A673 (cell line): ENCODE results near the gene COPA. TPM values are rescaled to one million over a fixed set of nuclear protein-coding genes. Genes with fewer than 3 reads are reported as not detected.

Experiments
- BruUV-seq: library from RNA; stranded (reverse); fragments of 400-500 nt; replicated peaks from 2 replicates; lab custom pipeline; 2021; lab: Mats Ljungman, UMichigan
- CTCF ChIA-PET: fragments of 300-600 bp; sonication (Branson Sonifier 250); formaldehyde crosslinking; loops from one replicate; lab custom pipeline; 2022; ENCODE audit warnings: antibody characterized with exemption; lab: Charles Lee
- POLR2A ChIA-PET: fragments of 300-600 bp; sonication (Branson Sonifier 250); formaldehyde crosslinking; loops from one replicate; lab custom pipeline; 2022; ENCODE audit warnings: antibody characterized with exemption; ENCODE audit not compliant: low non-redundant PET; lab: Charles Lee
- DNase-seq: peaks from one replicate; pipeline ENCODE4 v3.0.0-alpha.2; 2015; ENCODE audit warnings: low spot score
- H3K27ac ChIP-seq: fragments of 200-600 bp; sonication (generic); 2 replicates; pipeline ENCODE4 v1.5.1; 2016; ENCODE audit warnings: mixed run types, low read depth, mild to moderate bottlenecking, mixed read lengths, antibody characterized with exemption, low read length; ENCODE audit not compliant: poor library complexity, severe bottlenecking
- H3K27me3 ChIP-seq: fragments of 200-600 bp; sonication (generic); replicated peaks from 2 replicates; pipeline ENCODE4 v1.6.1; 2017; ENCODE audit warnings: mixed run types, low read depth, mild to moderate bottlenecking, mixed read lengths, antibody characterized with exemption, low read length; ENCODE audit not compliant: insufficient read depth, poor library complexity
- H3K36me3 ChIP-seq: fragments of 200-600 bp; sonication (generic); 2 replicates; pipeline ENCODE4 v1.6.1; 2016; ENCODE audit warnings: mixed run types, mild to moderate bottlenecking, mixed read lengths, antibody characterized with exemption, low read length; ENCODE audit not compliant: insufficient read depth, poor library complexity, severe bottlenecking
- H3K4me1 ChIP-seq: fragments of 200-600 bp; sonication (generic); 2 replicates; pipeline ENCODE4 v1.6.1; 2017; ENCODE audit warnings: mixed run types, mild to moderate bottlenecking, mixed read lengths, antibody characterized with exemption, low read length; ENCODE audit not compliant: insufficient read depth, poor library complexity, severe bottlenecking
- H3K4me3 ChIP-seq: fragments of 200-600 bp; sonication (generic); 2 replicates; pipeline ENCODE4 v1.5.1; 2016; ENCODE audit warnings: low read depth, mixed run types, mild to moderate bottlenecking, mixed read lengths, low read length; ENCODE audit not compliant: poor library complexity, severe bottlenecking
- H3K9me3 ChIP-seq: fragments of 200-600 bp; sonication (generic); 2 replicates; pipeline ENCODE4 v1.6.1; 2016; ENCODE audit warnings: mixed run types, low read depth, mild to moderate bottlenecking, mixed read lengths, antibody characterized with exemption, low read length; ENCODE audit not compliant: poor library complexity, severe bottlenecking
- EZH2 ChIP-seq: fragments of 200-600 bp; sonication (generic); IDR thresholded peaks from 2 replicates; pipeline ENCODE4 v1.6.1; 2017; ENCODE audit warnings: borderline replicate concordance, low read depth, mild to moderate bottlenecking, mixed read lengths, antibody characterized with exemption, low read length; ENCODE audit not compliant: poor library complexity, severe bottlenecking
- intact Hi-C: fragments of 100-400 bp; cut with micrococcal nuclease; formaldehyde crosslinking; loops from one replicate; pipeline ENCODE4 v1.10.0; 2022; ENCODE audit not compliant: unreplicated experiment
- total RNA-seq: library from RNA; stranded (reverse); gene quantifications from 2 replicates; pipeline ENCODE4 v1.2.3, GENCODE V29; 2021
- TF ChIP-seq, protein P1 (sequence below): fragments of 300-800, 200-600 bp; sonication (generic); conservative IDR thresholded peaks from 2 replicates; pipeline ENCODE4 v1.5.1; 2017; ENCODE audit warnings: low read depth, mild to moderate bottlenecking, antibody characterized with exemption, low read length, moderate library complexity, mixed read lengths

COPA gene
- total RNA-seq, 1 experiment from 2014 or later, result 134 TPM

DNA sequence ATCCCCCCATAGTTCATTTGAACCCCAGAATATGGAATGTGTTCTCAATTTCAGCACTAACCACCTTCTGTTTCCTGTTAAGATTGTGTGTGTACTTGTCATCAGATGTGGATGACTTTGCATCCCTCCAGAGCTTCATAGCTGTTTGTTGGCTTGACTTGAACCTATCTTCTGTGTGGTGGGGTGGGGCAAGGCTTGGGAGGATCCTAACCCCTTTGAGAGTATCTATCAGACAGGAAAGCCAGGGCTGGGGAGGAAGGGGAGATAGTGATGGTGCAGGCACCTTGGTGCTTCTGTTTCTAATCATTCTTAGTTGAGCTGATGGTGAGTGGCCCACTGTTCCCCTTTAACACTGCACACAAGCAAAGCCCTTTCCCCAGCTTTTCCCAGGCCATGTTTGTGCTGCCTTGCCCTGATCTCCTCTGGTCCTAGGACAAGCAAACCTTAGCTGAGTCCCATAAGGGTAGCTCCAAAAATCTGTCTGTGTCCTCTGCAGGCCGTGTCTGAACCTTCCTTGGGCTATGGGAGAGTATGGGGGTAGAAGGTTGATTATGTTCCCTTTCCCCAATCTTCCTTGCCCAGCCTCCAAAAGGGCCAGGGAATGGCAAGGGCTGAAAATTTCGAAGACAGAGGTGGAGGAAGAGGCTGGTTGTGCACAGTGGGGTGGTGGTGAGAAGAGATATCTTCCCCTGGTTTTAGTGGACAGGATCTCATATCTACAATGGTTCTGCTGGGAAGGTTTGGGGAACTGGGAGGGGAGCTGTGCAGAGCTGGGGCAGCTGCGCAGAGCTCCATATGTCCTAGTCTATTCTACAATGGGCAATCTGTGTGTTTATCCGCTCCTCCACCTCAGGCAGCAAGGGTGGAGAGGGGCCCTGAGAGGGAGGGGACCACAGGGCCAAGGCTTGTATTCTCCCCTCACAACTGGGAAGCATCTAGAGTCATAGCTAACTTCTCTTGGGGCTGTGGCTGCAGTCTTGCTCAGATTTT, 25.2 kb upstream of the COPA start:
- Histone ChIP-seq H3K4me1 (peaks cover 7% of the 10 kb centered on the region), H3K9me3 (no peaks in the 10 kb centered on the region), H3K27ac (no peak overlapping the region), H3K36me3 (no peaks in the 10 kb centered on the region), H3K4me3 (no peak overlapping the region), H3K27me3 (no peaks in the 10 kb centered on the region)
- intact Hi-C loops, result no loop called here
- no TSS peak for BruUV-seq
- no peak for TF ChIP-seq EZH2
- TF ChIP-seq, protein P1, sequence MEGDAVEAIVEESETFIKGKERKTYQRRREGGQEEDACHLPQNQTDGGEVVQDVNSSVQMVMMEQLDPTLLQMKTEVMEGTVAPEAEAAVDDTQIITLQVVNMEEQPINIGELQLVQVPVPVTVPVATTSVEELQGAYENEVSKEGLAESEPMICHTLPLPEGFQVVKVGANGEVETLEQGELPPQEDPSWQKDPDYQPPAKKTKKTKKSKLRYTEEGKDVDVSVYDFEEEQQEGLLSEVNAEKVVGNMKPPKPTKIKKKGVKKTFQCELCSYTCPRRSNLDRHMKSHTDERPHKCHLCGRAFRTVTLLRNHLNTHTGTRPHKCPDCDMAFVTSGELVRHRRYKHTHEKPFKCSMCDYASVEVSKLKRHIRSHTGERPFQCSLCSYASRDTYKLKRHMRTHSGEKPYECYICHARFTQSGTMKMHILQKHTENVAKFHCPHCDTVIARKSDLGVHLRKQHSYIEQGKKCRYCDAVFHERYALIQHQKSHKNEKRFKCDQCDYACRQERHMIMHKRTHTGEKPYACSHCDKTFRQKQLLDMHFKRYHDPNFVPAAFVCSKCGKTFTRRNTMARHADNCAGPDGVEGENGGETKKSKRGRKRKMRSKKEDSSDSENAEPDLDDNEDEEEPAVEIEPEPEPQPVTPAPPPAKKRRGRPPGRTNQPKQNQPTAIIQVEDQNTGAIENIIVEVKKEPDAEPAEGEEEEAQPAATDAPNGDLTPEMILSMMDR, result no peak
- DNase-seq, result no peak
- ChIA-PET POLR2A (interaction anchor here (0.5 kb wide), 1 partner anchor 462 kb away, joined by 5 read pairs; no protein-coding TSS in a partner anchor), CTCF (no interaction called here)

DNA sequence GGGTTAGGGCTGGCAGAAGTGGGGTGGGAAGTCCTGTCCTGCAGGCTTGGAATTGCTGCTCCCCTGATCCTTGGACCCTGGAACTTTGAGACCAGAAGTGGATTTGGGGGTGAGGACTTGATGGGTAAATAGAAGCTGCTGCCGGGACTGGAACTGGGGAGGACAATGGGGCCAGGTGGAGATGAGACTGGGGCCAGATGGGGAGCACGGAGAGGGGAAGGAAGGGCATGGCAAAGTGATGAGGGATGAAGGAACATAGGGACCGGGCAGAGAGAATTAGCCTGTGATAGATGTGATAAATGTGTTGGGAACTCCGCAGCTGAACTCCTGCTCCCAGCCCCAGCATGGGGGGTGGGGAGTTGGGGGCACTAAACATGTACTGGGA, 24.5 kb upstream of the COPA start:
- DNase-seq, result no peak
- no peak for TF ChIP-seq EZH2
- TF ChIP-seq, protein P1, result no peak
- Histone ChIP-seq H3K9me3 (no peaks in the 10 kb centered on the region), H3K36me3 (no peaks in the 10 kb centered on the region), H3K27ac (no peak overlapping the region), H3K4me1 (peaks cover 9% of the 10 kb centered on the region), H3K27me3 (no peaks in the 10 kb centered on the region), H3K4me3 (no peak overlapping the region)
- intact Hi-C loops, result no loop called here
- no TSS peak for BruUV-seq
- ChIA-PET POLR2A (no interaction called here), CTCF (no interaction called here)

GRCh38 chr1:160366731-160367515, 23.9 kb upstream of the COPA start, which contains the start of gene NHLH1:
NHLH1 (plus strand) TSS chr1:160367071; CDS start chr1:160370732, 3,661 bp downstream.
- Histone ChIP-seq H3K36me3 (no peaks in the 10 kb centered on the region), H3K27ac (peak within 1 kb of the TSS; percentile 19), H3K9me3 (no peaks in the 10 kb centered on the region), H3K4me1 (peaks cover 15% of the 10 kb centered on the region), H3K4me3 (no peak within 1 kb of the TSS), H3K27me3 (no peaks in the 10 kb centered on the region)
- TF ChIP-seq EZH2, result no peak
- TF ChIP-seq, protein P1, result no peak
- ChIA-PET CTCF (no interaction called here), POLR2A (interaction anchor here (0.6 kb wide), 1 partner anchor 132 kb away, joined by 3 read pairs; no protein-coding TSS in a partner anchor)
- intact Hi-C loops, result no loop called here
- no TSS peak for BruUV-seq
- DNase-seq, result peak; percentile 58
